HG03064 (cell line): Measurements from ENCODE around the gene APBB1IP.

Experiments used
- ATAC-seq: cut with Tn5 transposase; IDR thresholded peaks from one replicate; pipeline ENCODE4 v1.9.1; 2021; ENCODE audit warnings: low read depth; ENCODE audit not compliant: unreplicated experiment

APBB1IP gene

GRCh38 chr10:26612151-26612915, 174.2 kb downstream of the APBB1IP start:
- no peak for ATAC-seq
